HG03432 (cell line): ENCODE measurements around the gene MGAT4D.
"Not testable (repeated sequence)": the region's sequence is repeated elsewhere in the genome, so short reads cannot be mapped to it uniquely, and the experiment has no call there.

ENCODE experiments used
- ATAC-seq: cut with Tn5 transposase; IDR thresholded peaks from one replicate; pipeline ENCODE4 v1.9.1; 2021; ENCODE audit warnings: mild to moderate bottlenecking, moderate library complexity; ENCODE audit not compliant: unreplicated experiment

The MGAT4D gene

DNA sequence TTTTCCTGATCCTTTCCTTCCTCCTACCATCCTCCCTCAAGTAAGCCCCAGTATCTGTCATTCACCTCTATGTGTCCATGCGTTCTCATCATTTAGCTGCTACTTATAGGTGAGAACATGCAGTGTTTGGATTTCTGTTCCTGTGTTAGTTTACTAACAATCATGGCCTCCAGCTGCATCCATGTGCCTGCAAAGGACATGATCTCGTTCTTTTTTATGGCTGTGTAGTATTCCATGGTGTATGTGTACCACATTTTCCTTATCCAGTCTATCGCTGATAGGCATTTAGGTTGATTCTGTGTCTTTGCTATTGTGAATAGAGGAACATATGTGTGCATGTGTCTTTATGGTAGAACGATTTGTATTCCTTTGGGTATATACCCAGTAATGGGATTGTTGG is 53.7 kb downstream of the MGAT4D start:
- not testable (repeated sequence) for ATAC-seq

DNA sequence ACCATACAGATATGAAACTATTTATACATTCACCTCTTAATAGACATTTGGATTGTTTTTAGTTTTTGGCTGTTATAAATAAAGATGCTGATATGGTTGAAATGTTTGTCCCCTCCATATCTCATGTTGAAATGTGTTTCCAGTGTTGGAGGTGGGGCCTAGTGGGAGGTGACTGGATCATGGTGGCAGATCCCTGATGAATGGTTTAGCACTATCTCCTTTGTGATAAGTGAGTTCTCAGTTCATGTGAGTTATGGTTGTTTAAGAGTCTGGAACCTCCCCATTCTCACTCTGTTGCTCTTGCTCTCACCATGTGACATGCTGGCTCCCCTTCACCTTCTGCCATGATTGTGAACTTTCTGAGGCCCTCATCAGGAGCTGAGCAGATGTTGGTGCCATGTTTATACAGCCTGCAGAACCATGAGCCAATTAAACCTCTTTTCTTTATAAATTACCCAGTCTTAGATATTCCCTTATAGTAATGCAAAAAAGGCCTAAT is 58.4 kb downstream of the MGAT4D start:
- ATAC-seq: no peak

DNA sequence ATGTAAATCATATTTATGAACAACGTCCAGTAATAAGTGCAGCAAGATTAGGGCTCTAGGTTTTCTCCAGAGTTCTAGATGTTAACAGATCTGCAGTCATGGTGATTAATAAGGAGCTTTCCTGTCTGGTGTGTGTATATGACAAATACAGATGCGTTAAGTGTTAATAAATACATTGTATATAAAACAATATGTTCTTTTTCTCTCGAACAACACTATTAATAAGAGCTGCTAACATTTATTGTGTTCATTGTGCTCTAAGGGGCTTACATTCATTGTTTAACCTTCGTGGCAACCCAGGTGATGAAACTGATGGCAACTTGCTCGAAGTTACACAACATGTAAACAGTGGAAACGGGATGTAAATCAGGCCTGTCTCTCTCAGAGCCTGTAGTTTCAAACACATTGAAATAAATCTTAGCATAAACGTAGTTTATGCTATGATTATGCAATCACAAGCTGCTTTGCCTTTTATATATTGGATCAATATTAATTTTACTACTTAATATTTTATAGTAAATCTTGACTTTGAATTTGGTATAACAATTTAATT is 70.1 kb downstream of the MGAT4D start:
- ATAC-seq: no peak

DNA sequence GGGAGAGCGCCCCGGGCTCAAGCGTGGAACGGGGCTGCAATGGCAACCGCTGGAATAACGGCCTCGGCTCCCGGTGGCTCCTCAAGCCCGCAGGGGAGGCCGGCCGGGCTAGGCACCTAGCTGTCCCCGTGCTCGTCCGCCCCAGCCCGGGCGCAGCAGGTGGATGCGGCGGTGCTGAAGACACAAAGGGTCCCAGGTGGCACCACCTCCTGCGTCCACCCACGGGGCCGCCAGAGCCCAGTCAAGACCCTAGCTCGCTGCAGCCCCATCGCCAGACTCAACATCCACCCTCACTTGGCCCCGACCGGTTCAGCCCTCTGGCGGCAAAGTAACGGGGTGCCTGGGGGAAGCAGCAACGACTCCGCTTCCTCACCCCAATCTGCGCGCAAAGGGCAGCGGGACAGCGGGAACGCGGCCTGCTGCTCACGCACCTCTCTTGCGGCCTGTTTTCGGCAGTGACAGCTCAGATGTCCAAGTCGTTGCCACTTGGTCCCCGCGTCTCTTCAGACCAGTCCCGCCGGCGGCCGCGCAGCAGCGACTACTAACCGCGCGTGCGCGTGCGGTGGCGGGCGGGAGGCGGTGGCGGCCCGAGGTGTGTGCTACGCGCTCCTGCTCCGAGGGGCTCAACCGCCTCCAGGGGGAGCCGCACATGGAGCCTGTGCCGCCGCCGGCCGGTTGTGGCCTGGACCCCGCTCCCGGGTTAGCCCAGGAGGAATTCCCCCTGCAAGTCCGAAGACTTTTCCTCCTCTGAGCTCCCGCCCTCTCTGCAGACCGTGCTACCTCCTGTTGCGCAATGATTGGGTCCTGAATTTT is 70.8 kb downstream of the MGAT4D start, which contains the start of gene CLGN:
TSS of gene CLGN (minus strand) at position 543 of the 813 bp plus-strand sequence. CDS start 14,570 bp downstream, outside the sequence.
- ATAC-seq: peak; percentile 93

DNA sequence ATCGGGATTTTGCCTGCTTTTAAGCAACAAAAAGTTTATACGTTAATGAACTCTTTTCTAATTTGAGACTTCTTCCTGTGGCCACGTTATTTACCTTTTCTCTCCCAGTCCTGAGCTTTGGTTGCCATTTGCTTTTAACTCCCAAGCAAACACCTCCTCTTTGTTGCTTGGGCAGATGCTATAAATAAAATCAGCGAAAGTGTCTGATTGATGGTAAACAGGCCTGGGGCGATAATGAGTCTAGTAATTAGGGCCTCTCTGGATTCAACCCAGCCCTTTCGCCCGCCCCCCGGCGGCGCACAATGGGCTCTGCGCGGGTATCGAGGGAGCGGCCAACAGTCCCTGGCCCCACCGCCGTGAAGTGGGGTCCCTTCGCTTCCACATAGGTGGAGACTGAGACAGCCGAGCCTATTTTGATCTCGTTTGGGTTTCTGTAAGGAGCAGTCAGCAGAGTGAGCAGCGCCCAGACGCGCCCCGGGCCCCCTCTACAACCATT is 71.4 kb downstream of the MGAT4D start:
- peak; percentile 27 for ATAC-seq

DNA sequence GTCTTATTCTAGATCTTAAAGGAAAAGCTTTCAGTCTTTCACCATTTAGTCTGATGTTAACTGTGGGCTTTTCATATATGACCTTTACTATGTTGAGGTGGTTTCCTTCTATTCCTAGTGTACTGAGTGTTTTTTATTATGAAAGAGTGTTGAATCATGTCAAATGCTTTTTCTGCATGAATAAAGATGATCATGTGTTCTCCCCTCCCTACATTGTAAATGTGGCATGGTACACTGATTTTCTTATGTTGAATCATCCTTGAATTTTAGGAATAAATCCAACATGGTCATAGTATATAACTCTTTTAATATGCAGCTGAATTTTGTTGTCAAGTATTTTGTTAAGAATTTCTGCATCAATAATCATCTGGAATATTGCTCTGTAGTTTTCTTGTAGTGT is 75.0 kb downstream of the MGAT4D start:
- no peak for ATAC-seq

DNA sequence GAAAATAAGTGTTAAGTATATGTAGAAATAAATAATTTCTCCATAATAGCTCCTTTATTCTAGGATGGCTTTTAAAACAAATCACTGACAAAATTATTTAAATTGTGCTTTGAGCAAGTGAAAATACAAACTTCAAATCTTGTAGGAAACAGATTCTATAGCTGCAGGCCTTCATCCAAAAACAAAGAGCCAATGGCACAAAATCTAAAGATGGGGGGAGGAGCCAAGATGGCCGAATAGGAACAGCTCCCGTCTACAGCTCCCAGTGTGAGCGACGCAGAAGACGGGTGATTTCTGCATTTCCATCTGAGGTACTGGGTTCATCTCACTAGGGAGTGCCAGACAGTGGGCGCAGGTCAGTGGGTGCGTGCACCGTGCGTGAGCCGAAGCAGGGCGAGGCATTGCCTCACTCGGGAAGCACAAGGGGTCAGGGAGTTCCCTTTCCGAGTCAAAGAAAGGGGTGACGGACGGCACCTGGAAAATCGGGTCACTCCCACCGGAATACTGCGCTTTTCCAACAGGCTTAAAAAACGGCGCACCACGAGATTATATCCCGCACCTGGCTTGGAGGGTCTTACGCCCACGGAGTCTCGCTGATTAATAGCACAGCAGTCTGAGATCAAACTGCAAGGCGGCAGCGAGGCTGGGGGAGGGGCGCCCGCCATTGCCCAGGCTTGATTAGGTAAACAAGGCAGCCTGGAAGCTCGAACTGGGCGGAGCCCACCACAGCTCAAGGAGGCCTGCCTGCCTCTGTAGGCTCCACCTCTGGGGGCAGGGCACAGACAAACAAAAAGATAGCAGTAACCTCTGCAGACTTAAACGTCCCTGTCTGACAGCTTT is 84.7 kb downstream of the MGAT4D start:
- not testable (repeated sequence) for ATAC-seq

DNA sequence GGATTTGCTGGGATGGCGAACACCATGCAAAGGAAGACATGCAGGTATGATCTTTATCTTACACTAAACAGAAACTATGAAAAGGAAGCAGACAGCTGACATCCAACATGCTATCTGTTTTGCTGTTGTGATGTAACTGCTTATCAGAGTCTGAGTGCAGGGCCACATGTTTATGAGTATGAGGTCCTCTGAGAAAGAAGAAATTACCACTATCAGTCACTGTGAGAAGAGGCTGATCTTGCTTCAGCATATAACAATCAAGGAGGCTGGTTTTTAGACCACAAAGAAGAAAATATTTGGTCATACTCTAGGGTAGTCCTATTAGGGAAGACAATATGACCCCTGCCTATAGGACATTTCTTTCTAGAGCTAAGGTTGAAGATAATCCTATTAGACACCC is 89.1 kb downstream of the MGAT4D start:
- no peak for ATAC-seq

DNA sequence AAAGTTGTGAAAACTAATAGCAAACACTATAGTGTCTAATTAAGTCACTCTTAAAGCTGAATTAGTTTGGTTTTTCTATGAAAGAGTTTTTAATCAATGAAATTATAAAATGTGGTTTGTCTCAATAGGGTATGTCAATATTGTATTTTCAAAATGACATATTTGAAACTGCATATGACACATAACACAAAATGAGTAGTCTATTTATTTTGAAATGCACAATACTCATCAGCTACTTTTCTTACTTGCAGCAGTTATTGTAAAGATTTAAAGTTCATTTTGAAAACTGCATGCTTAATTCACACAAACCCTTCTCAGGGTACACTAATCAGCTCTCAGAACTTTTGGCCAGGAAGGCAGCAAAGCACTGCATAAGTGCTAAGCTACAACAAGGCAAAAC is 91.8 kb downstream of the MGAT4D start:
- no peak for ATAC-seq

DNA sequence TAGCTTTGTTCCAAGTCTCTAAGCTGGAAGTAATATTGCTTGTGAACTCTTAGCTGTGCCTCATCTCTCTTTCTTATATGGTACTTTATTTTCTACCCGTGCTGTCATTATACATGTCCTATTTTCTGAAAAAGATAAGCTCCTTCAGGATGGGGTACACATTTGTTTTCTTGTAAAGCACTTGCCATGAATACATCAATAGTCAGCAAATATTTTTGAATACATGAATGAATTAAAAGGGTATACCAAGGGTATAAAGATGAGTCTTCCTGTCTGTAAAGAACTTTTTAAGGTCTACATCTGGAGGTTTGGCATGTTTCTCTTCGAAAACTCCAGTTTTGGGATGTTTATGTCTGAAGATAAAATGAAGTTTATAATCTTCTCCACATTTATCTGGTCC is 98.0 kb downstream of the MGAT4D start:
- ATAC-seq: no peak

DNA sequence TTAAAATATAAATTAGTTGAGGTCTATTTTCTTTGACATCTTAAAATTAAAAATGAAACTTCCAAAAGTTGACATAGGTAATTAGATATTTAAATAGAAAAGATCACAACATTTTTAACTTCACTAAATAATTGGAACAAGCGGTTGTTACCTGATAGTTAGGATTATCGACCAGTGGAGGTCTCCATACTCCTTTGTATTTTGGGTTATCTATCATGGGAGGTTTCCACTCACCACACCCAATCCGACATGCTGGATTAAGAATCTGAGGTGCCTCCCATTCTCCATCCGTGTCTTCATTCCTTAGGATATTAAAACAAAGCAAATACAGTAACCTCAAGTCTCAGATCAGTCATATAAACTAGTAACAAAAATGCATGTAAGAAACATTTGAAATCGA is 102.4 kb downstream of the MGAT4D start:
- no peak for ATAC-seq
